Uterus (tissue), 2 donors: ENCODE measurements around the gene SLK.

Experiments used
- POLR2A ChIP-seq, 2 donors: fragments of 450-650 bp; IDR thresholded peaks; one replicate each; pipeline ENCODE4 v1.6.1; 2016; ENCODE audit warnings: antibody characterized with exemption in 2 of 2, mild to moderate bottlenecking in 1 of 2, moderate library complexity in 1 of 2
- TF ChIP-seq, protein P1 (sequence below), 4 experiments: fragments of 200-600 bp in 2 of 4; fragments of 450-650 bp in 2 of 4; sonication (generic) in 2 of 4; IDR thresholded peaks; one replicate each; pipeline ENCODE4 v1.5.1; 2016 to 2019; ENCODE audit warnings: antibody characterized with exemption in 4 of 4, mild to moderate bottlenecking in 2 of 4, moderate library complexity in 1 of 4

DNA sequence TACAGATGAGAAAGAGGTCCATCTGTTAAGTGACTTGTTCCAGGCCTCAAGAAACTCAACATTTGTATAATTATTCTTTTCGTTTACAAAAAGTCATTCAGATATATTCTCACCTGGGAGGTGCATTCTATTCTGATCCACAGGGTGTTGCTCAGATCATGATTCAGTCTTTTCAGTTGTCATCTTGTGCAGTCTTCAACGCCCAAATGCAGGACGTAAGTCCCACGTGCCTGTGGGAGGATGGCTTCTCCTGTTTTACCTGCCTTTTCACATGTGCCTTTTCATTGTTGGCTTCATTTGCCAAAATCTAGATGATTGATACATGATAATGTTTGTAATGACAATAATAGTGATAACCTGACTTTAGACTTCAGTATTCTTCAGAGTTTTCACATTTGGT lies 46.5 kb downstream of the SLK start:
- TF ChIP-seq, protein P1, sequence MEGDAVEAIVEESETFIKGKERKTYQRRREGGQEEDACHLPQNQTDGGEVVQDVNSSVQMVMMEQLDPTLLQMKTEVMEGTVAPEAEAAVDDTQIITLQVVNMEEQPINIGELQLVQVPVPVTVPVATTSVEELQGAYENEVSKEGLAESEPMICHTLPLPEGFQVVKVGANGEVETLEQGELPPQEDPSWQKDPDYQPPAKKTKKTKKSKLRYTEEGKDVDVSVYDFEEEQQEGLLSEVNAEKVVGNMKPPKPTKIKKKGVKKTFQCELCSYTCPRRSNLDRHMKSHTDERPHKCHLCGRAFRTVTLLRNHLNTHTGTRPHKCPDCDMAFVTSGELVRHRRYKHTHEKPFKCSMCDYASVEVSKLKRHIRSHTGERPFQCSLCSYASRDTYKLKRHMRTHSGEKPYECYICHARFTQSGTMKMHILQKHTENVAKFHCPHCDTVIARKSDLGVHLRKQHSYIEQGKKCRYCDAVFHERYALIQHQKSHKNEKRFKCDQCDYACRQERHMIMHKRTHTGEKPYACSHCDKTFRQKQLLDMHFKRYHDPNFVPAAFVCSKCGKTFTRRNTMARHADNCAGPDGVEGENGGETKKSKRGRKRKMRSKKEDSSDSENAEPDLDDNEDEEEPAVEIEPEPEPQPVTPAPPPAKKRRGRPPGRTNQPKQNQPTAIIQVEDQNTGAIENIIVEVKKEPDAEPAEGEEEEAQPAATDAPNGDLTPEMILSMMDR (IDR thresholded peaks at IDR 0.05), result no peak
- TF ChIP-seq POLR2A (IDR thresholded peaks at IDR 0.05), result no peak
